ENCODE data around the gene XRCC3.

DNA sequence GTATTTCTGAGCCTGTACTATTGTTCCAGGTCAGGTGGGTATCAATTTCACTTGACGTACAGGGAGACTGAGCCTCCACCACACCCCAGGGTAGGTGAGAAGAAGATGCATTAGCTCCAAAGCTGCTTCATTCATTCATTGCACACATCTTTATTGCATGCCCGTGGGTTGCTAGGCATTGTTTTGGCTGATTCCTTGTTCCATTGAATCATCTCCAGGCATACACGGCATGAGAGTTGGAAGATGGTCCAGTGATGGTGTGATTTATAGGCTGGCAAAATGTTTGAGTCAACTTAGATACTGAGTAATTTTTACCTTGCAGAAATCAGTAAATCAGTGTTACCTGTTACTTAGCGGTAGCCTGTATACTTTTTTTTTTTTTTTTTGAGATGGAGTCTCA lies 65.0 kb downstream of the XRCC3 start:
- TF ChIP-seq, protein P1, sequence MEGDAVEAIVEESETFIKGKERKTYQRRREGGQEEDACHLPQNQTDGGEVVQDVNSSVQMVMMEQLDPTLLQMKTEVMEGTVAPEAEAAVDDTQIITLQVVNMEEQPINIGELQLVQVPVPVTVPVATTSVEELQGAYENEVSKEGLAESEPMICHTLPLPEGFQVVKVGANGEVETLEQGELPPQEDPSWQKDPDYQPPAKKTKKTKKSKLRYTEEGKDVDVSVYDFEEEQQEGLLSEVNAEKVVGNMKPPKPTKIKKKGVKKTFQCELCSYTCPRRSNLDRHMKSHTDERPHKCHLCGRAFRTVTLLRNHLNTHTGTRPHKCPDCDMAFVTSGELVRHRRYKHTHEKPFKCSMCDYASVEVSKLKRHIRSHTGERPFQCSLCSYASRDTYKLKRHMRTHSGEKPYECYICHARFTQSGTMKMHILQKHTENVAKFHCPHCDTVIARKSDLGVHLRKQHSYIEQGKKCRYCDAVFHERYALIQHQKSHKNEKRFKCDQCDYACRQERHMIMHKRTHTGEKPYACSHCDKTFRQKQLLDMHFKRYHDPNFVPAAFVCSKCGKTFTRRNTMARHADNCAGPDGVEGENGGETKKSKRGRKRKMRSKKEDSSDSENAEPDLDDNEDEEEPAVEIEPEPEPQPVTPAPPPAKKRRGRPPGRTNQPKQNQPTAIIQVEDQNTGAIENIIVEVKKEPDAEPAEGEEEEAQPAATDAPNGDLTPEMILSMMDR (IDR thresholded peaks at IDR 0.05), result no peak
- no peak for TF ChIP-seq POLR2A (IDR thresholded peaks at IDR 0.05)

Data from upper lobe of left lung (tissue), 4 donors.